RWPE1 (cell line): ENCODE data around the gene MECP2.
A peak's percentile ranks its signal among the peaks of the same experiment; 100 is the strongest.

Experiments used
- CTCF ChIA-PET: fragments of 350-600 bp; sonication (Branson Sonifier 250); formaldehyde crosslinking; extraction: SDS; loops from one replicate; lab custom pipeline; 2021; lab: Yijun Ruan, JAX
- POLR2A ChIA-PET: fragments of 400-600 bp; formaldehyde crosslinking; extraction: SDS; loops from one replicate; lab custom pipeline; 2020; ENCODE audit warnings: antibody characterized with exemption; ENCODE audit not compliant: low non-redundant PET; lab: Yijun Ruan, JAX
- DNase-seq: peaks from one replicate; pipeline ENCODE4 v3.0.0; 2012; ENCODE audit warnings: low spot score
- H3K27ac ChIP-seq: fragments of 450-650 bp; 2 replicates; pipeline ENCODE4 v1.5.1; 2017
- TF ChIP-seq, protein P1 (sequence below): fragments of 450-650 bp; conservative IDR thresholded peaks from 2 replicates; pipeline ENCODE4 v1.5.1; 2017; ENCODE audit warnings: low read depth, mild to moderate bottlenecking

The MECP2 gene

DNA sequence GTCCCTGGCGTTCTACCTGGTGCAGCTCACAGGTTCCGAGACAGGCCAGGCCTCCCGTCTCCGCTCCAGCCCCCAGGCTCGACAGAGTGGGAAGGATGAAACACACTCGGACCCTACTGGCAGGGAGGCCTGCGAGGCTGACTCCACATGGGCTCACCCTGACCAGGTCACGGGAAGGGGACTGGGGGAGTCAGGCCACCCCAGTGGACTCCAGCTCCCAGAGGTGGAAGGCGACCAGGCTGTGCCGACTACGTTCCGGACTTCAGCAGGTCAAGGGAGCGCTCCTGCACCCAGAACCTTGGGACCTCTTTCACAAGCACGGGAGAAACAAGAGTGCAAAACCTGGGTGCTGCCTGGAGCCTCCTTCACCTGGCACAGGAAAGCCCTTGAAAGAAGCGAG lies 73.2 kb downstream of the MECP2 start:
- DNase-seq: no peak
- H3K27ac ChIP-seq: no peak overlapping the region
- TF ChIP-seq, protein P1, sequence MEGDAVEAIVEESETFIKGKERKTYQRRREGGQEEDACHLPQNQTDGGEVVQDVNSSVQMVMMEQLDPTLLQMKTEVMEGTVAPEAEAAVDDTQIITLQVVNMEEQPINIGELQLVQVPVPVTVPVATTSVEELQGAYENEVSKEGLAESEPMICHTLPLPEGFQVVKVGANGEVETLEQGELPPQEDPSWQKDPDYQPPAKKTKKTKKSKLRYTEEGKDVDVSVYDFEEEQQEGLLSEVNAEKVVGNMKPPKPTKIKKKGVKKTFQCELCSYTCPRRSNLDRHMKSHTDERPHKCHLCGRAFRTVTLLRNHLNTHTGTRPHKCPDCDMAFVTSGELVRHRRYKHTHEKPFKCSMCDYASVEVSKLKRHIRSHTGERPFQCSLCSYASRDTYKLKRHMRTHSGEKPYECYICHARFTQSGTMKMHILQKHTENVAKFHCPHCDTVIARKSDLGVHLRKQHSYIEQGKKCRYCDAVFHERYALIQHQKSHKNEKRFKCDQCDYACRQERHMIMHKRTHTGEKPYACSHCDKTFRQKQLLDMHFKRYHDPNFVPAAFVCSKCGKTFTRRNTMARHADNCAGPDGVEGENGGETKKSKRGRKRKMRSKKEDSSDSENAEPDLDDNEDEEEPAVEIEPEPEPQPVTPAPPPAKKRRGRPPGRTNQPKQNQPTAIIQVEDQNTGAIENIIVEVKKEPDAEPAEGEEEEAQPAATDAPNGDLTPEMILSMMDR: no peak
- CTCF ChIA-PET: no interaction called here
- POLR2A ChIA-PET: interaction anchor here (1.0 kb wide), 1 partner anchor 12 kb away, joined by 3 read pairs; no protein-coding TSS in a partner anchor

DNA sequence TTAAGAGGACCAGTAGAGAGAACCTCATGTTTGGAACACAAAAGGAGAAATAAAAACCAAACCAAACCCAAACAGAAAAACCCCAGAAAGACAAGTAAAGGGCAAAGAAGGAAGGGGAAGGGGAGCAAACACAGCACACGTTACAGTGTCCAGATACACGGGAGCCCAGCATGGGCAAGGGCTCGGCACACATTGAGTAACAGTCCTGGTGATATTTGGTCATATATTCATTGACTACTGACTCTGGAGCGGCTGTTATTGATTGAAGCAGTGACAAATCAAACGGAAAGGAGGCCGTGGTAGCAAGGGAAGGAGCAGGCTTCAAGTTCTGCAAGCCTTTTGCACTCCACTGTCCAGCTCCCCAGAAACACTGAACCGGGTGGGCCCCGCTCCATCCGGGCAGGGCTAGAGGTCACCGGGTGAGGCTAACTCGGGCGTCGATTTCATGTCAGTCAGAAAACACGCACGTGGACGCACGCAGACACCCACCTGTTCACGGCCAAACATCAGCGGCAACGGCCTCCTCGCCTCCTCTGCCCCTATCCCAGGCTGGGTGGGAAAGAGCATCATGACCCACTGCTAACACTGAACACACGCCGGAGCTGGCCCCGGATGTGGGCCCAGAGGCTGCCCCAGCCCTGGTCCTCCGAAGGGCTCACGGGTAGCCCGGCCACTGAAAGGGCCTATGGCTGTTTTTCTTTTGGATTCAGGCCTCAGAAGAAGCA lies 74.1 kb downstream of the MECP2 start:
- CTCF ChIA-PET: no interaction called here
- TF ChIP-seq, protein P1: no peak
- H3K27ac ChIP-seq: peak overlapping the region; percentile 16
- POLR2A ChIA-PET: interaction anchor here (1.0 kb wide), 1 partner anchor 11 kb away, joined by 3 read pairs; no protein-coding TSS in a partner anchor
- no peak for DNase-seq

DNA sequence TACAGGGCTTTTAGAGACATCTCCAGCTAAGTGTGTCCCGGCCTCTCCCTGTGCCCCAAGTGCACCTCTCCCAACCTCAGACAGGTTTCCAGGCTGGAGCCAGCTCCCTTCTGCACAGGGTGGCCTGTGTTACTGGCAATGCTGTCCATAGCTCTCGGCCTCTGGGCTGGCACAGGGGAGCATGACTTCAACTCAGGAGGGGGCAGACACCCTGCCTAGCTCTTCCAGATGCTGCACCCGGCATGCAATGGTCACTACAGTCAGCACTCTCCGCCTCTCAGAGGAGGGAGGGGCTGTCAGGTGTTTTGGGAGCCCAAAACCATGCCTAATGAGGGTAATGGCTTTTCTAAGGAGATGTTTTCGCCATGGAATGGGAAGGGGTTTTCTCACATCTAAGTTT lies 75.4 kb downstream of the MECP2 start:
- no peak for DNase-seq
- POLR2A ChIA-PET: no interaction called here
- CTCF ChIA-PET: no interaction called here
- TF ChIP-seq, protein P1: no peak
- H3K27ac ChIP-seq: peak overlapping the region; percentile 59

DNA sequence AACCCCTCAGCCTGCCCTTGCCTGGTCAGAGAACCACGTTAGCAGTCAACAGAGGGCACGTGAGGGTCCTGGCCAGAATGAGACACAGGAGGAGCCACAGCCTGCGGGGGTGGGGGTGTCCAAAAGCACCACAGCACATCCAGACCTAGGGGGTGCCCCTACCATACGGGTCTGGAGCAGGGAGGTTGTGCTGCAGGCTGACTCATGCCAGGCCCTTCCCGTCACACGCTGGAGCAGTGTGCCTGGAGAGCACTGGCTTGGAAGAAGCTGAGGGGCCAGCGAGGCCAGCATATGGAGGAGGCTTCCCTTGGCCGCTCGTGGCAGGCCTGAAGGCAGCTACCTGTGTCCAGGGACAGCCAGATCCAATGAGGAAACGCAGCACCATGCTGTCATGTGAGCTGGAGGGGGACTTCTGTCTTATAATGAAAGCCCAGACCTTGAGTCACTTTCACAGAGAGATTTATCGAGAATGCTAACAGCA lies 76.3 kb downstream of the MECP2 start:
- H3K27ac ChIP-seq: peak overlapping the region; percentile 89
- CTCF ChIA-PET: no interaction called here

DNA sequence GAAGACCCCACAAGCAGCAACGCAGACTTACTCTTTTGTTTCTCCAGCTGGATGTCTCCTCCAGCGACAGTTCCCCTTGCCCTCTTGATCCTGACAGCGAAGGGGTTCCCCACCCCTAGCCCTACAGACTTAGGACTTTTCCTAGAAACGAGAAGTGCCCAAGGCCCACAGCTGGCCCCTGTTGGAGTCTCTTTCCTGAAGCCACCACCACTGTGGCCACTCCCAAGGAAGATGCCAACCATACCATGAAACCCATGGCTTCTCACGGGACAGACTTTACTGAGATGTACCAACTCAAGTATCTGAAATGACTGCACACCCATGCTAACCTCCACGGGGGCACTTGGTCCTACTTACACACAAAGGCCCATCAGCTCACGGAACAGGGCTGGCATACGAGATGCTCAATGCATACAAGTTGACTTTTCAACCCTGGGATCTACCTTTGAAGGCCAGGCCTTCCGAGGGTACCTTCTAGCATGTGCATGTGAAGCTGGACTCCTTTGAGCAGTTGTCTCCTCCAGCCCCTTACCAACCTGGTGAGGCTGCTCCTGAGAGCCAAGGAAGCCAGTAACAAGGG lies 76.9 kb downstream of the MECP2 start:
- DNase-seq: no peak
- TF ChIP-seq, protein P1: no peak
- POLR2A ChIA-PET: interaction anchor here (1.0 kb wide), 1 partner anchor 48 kb away, joined by 3 read pairs; the partner anchor contains the start of gene TMEM187
- CTCF ChIA-PET: interaction anchor here (0.6 to 0.8 kb wide), 2 partner anchors 21 to 544 kb away, joined by 3 to 4 read pairs; no protein-coding TSS in a partner anchor
- peak overlapping the region; percentile 89 for H3K27ac ChIP-seq

More for the DNA sequence above, 76.3 kb downstream of the MECP2 start:
- no peak for DNase-seq
- TF ChIP-seq, protein P1: no peak
- POLR2A ChIA-PET: no interaction called here

DNA sequence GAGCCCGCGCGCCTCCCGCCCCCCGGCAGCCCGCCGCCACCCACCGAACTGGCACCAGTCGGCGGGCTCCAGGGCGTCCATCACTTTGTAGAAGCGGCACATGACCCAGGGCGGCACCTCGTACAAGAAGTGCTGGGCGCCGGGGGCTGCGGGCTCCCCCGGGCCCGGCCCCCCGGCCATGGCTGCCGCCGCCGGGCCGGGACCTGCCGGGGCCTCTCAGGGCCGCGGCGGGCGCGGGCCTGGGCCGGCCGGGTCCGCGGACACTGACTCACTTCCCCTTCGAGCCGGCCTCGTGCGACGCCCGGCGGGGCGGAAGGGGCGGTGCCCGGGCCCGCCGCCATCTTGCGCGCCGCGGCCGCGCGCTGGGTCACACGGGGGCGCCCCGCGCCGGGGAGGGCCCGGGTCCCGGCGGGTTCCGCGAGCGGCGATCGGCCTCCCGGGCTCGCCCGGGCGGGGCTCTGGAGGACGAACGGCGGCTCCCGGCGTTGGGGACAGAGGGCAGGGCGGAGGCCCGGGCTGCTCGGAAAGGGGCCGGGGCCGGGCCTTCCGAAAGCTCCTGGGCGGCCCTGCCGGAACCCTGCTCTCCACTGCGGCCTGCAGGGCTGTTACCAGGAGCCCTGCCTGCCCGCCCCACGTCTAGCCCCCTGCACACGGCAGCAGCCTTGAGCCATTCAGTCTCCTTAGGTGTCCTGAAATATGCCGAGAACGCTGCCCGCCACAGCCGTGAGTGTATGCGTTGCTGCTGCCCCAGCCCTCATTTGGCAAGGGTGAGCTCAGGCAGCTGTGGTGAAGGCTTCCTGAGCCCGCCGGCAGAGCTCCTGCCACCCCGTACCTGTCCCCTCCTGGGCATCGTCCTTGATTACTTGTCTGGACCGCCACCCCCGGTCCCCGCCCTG lies 77.6 kb downstream of the MECP2 start, which contains the start of gene IRAK1:
Gene IRAK1 (minus strand): TSS at position 270 of the 896 bp plus-strand sequence. CDS start 90 bp downstream, at position 180.
- peak; percentile 62 for DNase-seq
- TF ChIP-seq, protein P1: no peak
- peak within 1 kb of the TSS; percentile 89 for H3K27ac ChIP-seq
- CTCF ChIA-PET: interaction anchor here (0.6 to 0.8 kb wide), 2 partner anchors 22 to 543 kb away, joined by 3 to 4 read pairs; no protein-coding TSS in a partner anchor
- POLR2A ChIA-PET: interaction anchor here (1.0 kb wide), 1 partner anchor 47 kb away, joined by 3 read pairs; the partner anchor contains the start of gene TMEM187
